HCT116 (cell line): Measurements from ENCODE around the gene APOL4. TPM values are rescaled to one million over a fixed set of nuclear protein-coding genes. Genes with fewer than 3 reads are reported as not detected.

Experiments used
- ATAC-seq: fragments of 200-7000 bp; cut with Tn5 transposase; 2 replicates; pipeline ENCODE4 v1.9.1; 2020; ENCODE audit warnings: mild to moderate bottlenecking, moderate library complexity
- BruUV-seq: library from RNA; stranded (reverse); fragments of 400-500 nt; replicated peaks from 2 replicates; lab custom pipeline; 2021; lab: Mats Ljungman, UMichigan
- CTCF ChIA-PET: fragments of 300-600 bp; sonication (Branson Sonifier 250); formaldehyde crosslinking; loops from one replicate; lab custom pipeline; 2021; ENCODE audit warnings: antibody characterized with exemption; lab: Charles Lee
- POLR2A ChIA-PET: fragments of 300-600, 350-600 bp; sonication (Branson Sonifier 250); formaldehyde crosslinking; loops from one replicate; lab custom pipeline; 2021; ENCODE audit warnings: antibody characterized with exemption; lab: Charles Lee
- RAD21 ChIA-PET, 2 experiments: fragments of 300-600 bp; sonication (Branson Sonifier 250); formaldehyde crosslinking; loops; one replicate each; lab custom pipeline; 2023; ENCODE audit warnings: low total read pairs in 2 of 2; ENCODE audit not compliant: uncharacterized antibody in 2 of 2, unreplicated experiment in 2 of 2, low non-redundant PET in 1 of 2; lab: Charles Lee
- DNase-seq: peaks from one replicate; pipeline ENCODE4 v3.0.0-alpha.2; 2010; ENCODE audit warnings: low read depth, low spot score
- H2AFZ ChIP-seq: fragments of 200-600 bp; shearing (Covaris generic), sonication (generic); 2 replicates; pipeline ENCODE4 v1.6.1; 2017; ENCODE audit warnings: low read depth, mixed run types, mixed read lengths, antibody characterized with exemption, low read length; ENCODE audit not compliant: poor library complexity, severe bottlenecking
- H3K27ac ChIP-seq: 2 replicates; pipeline ENCODE4 v1.5.1; 2012; ENCODE audit warnings: low read depth, low read length
- H3K27me3 ChIP-seq: fragments of 200-600 bp; sonication (generic); 2 replicates; pipeline ENCODE4 v1.6.1; 2016; ENCODE audit warnings: mixed run types, low read length, mixed read lengths; ENCODE audit not compliant: insufficient read depth
- H3K36me3 ChIP-seq, 2 experiments: fragments of 200-500 bp in 1 of 2; fragments of 200-600 bp in 1 of 2; sonication (Bioruptor generic) in 1 of 2; sonication (generic) in 1 of 2; 2 replicates each; pipeline versions ENCODE4 v1.5.1 to v1.6.1; 2014 to 2016; ENCODE audit warnings: low read length in 2 of 2, inconsistent platforms in 1 of 2, mixed read lengths in 1 of 2, mixed run types in 1 of 2; ENCODE audit not compliant: insufficient read depth in 2 of 2, control insufficient read depth in 1 of 2
- H3K4me1 ChIP-seq, 2 experiments: fragments of 200-600 bp in 1 of 2; sonication (generic) in 1 of 2; 2 replicates each; pipeline versions ENCODE4 v1.5.1 to v1.6.1; 2012 to 2017; ENCODE audit warnings: low read length in 2 of 2, inconsistent platforms in 1 of 2, mild to moderate bottlenecking in 1 of 2, mixed read lengths in 1 of 2, mixed run types in 1 of 2, moderate library complexity in 1 of 2; ENCODE audit not compliant: insufficient read depth in 2 of 2, control insufficient read depth in 1 of 2
- H3K4me2 ChIP-seq: fragments of 200-600 bp; sonication (generic); 2 replicates; pipeline ENCODE4 v1.6.1; 2017; ENCODE audit warnings: mixed run types, low read length, mixed read lengths
- H3K4me3 ChIP-seq, 2 experiments: fragments of 200-600 bp in 1 of 2; sonication (generic) in 1 of 2; replicated peaks in 1 of 2; 2 replicates each; pipeline ENCODE4 v1.5.1; 2011 to 2016; ENCODE audit warnings: low read length in 2 of 2, control low read depth in 1 of 2, low read depth in 1 of 2, mild to moderate bottlenecking in 1 of 2, mixed read lengths in 1 of 2, mixed run types in 1 of 2
- H3K79me2 ChIP-seq: fragments of 200-600 bp; sonication (generic); 2 replicates; pipeline ENCODE4 v1.6.1; 2017; ENCODE audit warnings: mild to moderate bottlenecking, mixed run types, low read length, moderate library complexity, mixed read lengths; ENCODE audit not compliant: insufficient read depth
- H3K9ac ChIP-seq: fragments of 200-600 bp; sonication (generic); 2 replicates; pipeline ENCODE4 v1.6.1; 2016; ENCODE audit warnings: low read length, mixed read lengths
- H3K9me2 ChIP-seq: fragments of 200-600 bp; sonication (generic), shearing (Covaris generic); 2 replicates; pipeline ENCODE4 v1.6.1; 2017; ENCODE audit warnings: mixed run types, mild to moderate bottlenecking, moderate library complexity; ENCODE audit not compliant: insufficient read depth
- H3K9me3 ChIP-seq, 2 experiments: fragments of 200-500 bp in 1 of 2; fragments of 200-600 bp in 1 of 2; sonication (Bioruptor generic) in 1 of 2; sonication (generic) in 1 of 2; 2 replicates each; pipeline ENCODE4 v1.6.1; 2014 to 2017; ENCODE audit warnings: low read length in 2 of 2, mixed read lengths in 2 of 2, inconsistent platforms in 1 of 2, low read depth in 1 of 2, mild to moderate bottlenecking in 1 of 2, mixed run types in 1 of 2, moderate library complexity in 1 of 2; ENCODE audit not compliant: control insufficient read depth in 1 of 2, insufficient read depth in 1 of 2
- H4K20me1 ChIP-seq: fragments of 200-600 bp; sonication (generic), shearing (Covaris generic); 2 replicates; pipeline ENCODE4 v1.6.1; 2017; ENCODE audit warnings: mixed run types, mild to moderate bottlenecking, moderate library complexity; ENCODE audit not compliant: insufficient read depth
- CBX3 ChIP-seq: IDR thresholded peaks from 2 replicates; pipeline ENCODE4 v1.6.1; 2012; ENCODE audit warnings: low read depth
- CEBPB ChIP-seq: IDR thresholded peaks from 2 replicates; pipeline ENCODE4 v1.6.1; 2012; ENCODE audit warnings: low read depth
- ELF1 ChIP-seq: IDR thresholded peaks from 2 replicates; pipeline ENCODE4 v1.6.1; 2012; ENCODE audit warnings: low read depth, borderline replicate concordance
- EZH2 ChIP-seq: fragments of 200-600 bp; sonication (generic); IDR thresholded peaks from 2 replicates; pipeline ENCODE4 v1.6.1; 2017; ENCODE audit warnings: antibody characterized with exemption, mixed run types
- EZH2phosphoT487 ChIP-seq: fragments of 200-600 bp; IDR thresholded peaks from 2 replicates; pipeline ENCODE4 v1.6.1; 2018; ENCODE audit warnings: antibody characterized with exemption, borderline replicate concordance
- FOSL1 ChIP-seq: IDR thresholded peaks from 2 replicates; pipeline ENCODE4 v1.6.1; 2012; ENCODE audit warnings: low read depth
- JUND ChIP-seq: IDR thresholded peaks from 2 replicates; pipeline ENCODE4 v1.6.1; 2012
- SIN3A ChIP-seq: IDR thresholded peaks from 2 replicates; pipeline ENCODE4 v1.6.1; 2012; ENCODE audit warnings: low read depth
- SP1 ChIP-seq: IDR thresholded peaks from 2 replicates; pipeline ENCODE4 v1.6.1; 2012; ENCODE audit warnings: low read depth
- TCF7L2 ChIP-seq: IDR thresholded peaks from 2 replicates; pipeline ENCODE4 v1.7.0; 2011; ENCODE audit warnings: borderline replicate concordance, inconsistent platforms; ENCODE audit not compliant: insufficient read depth, insufficient read length; ENCODE audit errors: extremely low read depth
- YY1 ChIP-seq: IDR thresholded peaks from 2 replicates; pipeline ENCODE4 v1.6.1; 2011; ENCODE audit warnings: low read length, low read depth, moderate library complexity, mild to moderate bottlenecking; ENCODE audit not compliant: insufficient replicate concordance; ENCODE audit errors: extremely low read depth
- intact Hi-C: fragments of 100-400 bp; cut with micrococcal nuclease; formaldehyde crosslinking; loops from 2 replicates; pipeline ENCODE4 v1.10.0; 2022
- total RNA-seq: library from RNA; stranded (reverse); gene quantifications from one replicate; pipeline ENCODE4 v1.2.1, GENCODE V29; 2021; ENCODE audit not compliant: unreplicated experiment
- TF ChIP-seq, protein P1 (sequence below): IDR thresholded peaks from 2 replicates; pipeline ENCODE4 v1.6.1; 2012; ENCODE audit warnings: low read depth
- TF ChIP-seq, protein P2 (sequence below): IDR thresholded peaks from 2 replicates; pipeline ENCODE4 v1.6.1; 2012
- TF ChIP-seq, protein P3 (sequence below), 3 experiments: fragments of 200-600 bp in 1 of 3; sonication (generic) in 1 of 3; IDR thresholded peaks in 2 of 3; conservative IDR thresholded peaks in 1 of 3; 2 replicates each; pipeline ENCODE4 v1.5.1; 2012 to 2017; ENCODE audit warnings: low read depth in 2 of 3, low read length in 2 of 3, antibody characterized with exemption in 1 of 3, borderline replicate concordance in 1 of 3, control low read depth in 1 of 3, mild to moderate bottlenecking in 1 of 3, mixed read lengths in 1 of 3, mixed run types in 1 of 3, moderate library complexity in 1 of 3; ENCODE audit not compliant: insufficient read depth in 1 of 3
- TF ChIP-seq, protein P4 (sequence below): IDR thresholded peaks from 2 replicates; pipeline ENCODE4 v1.6.1; 2012
- TF ChIP-seq, protein P5 (sequence below): IDR thresholded peaks from 2 replicates; pipeline ENCODE4 v1.6.1; 2011; ENCODE audit warnings: mild to moderate bottlenecking, low read length, moderate library complexity; ENCODE audit not compliant: insufficient replicate concordance; ENCODE audit errors: extremely low read depth

The APOL4 gene
- total RNA-seq, 1 experiment from 2014 or later: not detected

DNA sequence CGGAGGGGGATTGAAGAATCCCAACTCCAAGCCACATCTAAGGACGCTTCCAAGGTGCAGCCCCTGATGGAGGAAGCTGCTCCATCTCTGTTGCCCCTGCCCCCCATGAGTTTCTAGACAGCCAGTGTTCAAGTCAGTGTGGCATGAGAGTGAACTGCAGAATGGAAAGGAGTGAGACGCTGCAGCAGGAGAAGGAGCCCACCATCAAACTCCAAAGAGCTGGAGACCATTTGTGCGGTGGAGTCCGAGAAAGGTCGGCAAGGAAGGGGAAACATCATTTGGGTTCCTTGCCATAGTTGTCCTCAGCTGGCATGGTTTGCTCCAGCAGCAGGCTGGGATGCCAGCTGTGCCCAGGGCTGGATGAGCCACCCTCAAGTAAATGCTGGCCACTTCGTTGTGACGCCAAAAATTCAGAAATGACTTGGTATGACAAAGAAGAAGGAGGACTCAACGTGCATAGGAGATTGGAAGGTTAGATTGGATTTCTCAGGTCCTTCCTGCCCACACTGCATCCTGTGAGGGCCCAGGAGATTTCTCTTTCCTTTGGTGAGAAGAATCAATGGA is 21.4 kb upstream of the APOL4 start:
- intact Hi-C loops: loop anchor here (10.0 kb wide), 1 partner anchor 78 kb away; no protein-coding TSS in a partner anchor
- RAD21 ChIA-PET: interaction anchor here in 1 of 2 experiments (0.5 kb wide), 1 partner anchor 247 kb away, joined by 3 read pairs; no protein-coding TSS in a partner anchor

More for the DNA sequence above, 21.4 kb upstream of the APOL4 start:
- no peak overlapping the region for H3K9ac ChIP-seq
- 0 out of 2 replicates have a peak, but pooled peaks cover 4% of the 10 kb centered on the region for H3K27me3 ChIP-seq
- no peaks in the 10 kb centered on the region for H3K79me2 ChIP-seq
- no peak overlapping the region for H3K27ac ChIP-seq
- H4K20me1 ChIP-seq: no peaks in the 10 kb centered on the region
- H3K4me1 ChIP-seq: no peaks in the 10 kb centered on the region
- no peak overlapping the region for H3K4me2 ChIP-seq
- TF ChIP-seq, protein P1, sequence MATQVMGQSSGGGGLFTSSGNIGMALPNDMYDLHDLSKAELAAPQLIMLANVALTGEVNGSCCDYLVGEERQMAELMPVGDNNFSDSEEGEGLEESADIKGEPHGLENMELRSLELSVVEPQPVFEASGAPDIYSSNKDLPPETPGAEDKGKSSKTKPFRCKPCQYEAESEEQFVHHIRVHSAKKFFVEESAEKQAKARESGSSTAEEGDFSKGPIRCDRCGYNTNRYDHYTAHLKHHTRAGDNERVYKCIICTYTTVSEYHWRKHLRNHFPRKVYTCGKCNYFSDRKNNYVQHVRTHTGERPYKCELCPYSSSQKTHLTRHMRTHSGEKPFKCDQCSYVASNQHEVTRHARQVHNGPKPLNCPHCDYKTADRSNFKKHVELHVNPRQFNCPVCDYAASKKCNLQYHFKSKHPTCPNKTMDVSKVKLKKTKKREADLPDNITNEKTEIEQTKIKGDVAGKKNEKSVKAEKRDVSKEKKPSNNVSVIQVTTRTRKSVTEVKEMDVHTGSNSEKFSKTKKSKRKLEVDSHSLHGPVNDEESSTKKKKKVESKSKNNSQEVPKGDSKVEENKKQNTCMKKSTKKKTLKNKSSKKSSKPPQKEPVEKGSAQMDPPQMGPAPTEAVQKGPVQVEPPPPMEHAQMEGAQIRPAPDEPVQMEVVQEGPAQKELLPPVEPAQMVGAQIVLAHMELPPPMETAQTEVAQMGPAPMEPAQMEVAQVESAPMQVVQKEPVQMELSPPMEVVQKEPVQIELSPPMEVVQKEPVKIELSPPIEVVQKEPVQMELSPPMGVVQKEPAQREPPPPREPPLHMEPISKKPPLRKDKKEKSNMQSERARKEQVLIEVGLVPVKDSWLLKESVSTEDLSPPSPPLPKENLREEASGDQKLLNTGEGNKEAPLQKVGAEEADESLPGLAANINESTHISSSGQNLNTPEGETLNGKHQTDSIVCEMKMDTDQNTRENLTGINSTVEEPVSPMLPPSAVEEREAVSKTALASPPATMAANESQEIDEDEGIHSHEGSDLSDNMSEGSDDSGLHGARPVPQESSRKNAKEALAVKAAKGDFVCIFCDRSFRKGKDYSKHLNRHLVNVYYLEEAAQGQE: no peak
- TF ChIP-seq YY1 (no peak), EZH2 (no peak), ELF1 (no peak), CEBPB (no peak), CBX3 (no peak), EZH2phosphoT487 (no peak), JUND (no peak), FOSL1 (no peak), SIN3A (no peak), SP1 (no peak), TCF7L2 (no peak)
- TF ChIP-seq, protein P2, sequence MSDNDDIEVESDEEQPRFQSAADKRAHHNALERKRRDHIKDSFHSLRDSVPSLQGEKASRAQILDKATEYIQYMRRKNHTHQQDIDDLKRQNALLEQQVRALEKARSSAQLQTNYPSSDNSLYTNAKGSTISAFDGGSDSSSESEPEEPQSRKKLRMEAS: no peak
- TF ChIP-seq, protein P3, sequence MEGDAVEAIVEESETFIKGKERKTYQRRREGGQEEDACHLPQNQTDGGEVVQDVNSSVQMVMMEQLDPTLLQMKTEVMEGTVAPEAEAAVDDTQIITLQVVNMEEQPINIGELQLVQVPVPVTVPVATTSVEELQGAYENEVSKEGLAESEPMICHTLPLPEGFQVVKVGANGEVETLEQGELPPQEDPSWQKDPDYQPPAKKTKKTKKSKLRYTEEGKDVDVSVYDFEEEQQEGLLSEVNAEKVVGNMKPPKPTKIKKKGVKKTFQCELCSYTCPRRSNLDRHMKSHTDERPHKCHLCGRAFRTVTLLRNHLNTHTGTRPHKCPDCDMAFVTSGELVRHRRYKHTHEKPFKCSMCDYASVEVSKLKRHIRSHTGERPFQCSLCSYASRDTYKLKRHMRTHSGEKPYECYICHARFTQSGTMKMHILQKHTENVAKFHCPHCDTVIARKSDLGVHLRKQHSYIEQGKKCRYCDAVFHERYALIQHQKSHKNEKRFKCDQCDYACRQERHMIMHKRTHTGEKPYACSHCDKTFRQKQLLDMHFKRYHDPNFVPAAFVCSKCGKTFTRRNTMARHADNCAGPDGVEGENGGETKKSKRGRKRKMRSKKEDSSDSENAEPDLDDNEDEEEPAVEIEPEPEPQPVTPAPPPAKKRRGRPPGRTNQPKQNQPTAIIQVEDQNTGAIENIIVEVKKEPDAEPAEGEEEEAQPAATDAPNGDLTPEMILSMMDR (IDR thresholded peaks at IDR 0.05 in 2 of 3, conservative IDR thresholded peaks at IDR 0.05 in 1 of 3; ENCODE audit: borderline replicate concordance in 1 of 3, insufficient read depth in 1 of 3, low read depth in 2 of 3, low read length in 2 of 3): no peak
- TF ChIP-seq, protein P4, sequence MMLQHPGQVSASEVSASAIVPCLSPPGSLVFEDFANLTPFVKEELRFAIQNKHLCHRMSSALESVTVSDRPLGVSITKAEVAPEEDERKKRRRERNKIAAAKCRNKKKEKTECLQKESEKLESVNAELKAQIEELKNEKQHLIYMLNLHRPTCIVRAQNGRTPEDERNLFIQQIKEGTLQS: no peak
- TF ChIP-seq, protein P5, sequence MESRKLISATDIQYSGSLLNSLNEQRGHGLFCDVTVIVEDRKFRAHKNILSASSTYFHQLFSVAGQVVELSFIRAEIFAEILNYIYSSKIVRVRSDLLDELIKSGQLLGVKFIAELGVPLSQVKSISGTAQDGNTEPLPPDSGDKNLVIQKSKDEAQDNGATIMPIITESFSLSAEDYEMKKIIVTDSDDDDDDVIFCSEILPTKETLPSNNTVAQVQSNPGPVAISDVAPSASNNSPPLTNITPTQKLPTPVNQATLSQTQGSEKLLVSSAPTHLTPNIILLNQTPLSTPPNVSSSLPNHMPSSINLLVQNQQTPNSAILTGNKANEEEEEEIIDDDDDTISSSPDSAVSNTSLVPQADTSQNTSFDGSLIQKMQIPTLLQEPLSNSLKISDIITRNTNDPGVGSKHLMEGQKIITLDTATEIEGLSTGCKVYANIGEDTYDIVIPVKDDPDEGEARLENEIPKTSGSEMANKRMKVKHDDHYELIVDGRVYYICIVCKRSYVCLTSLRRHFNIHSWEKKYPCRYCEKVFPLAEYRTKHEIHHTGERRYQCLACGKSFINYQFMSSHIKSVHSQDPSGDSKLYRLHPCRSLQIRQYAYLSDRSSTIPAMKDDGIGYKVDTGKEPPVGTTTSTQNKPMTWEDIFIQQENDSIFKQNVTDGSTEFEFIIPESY: no peak
- ATAC-seq: no peak
- BruUV-seq: no TSS peak
- H3K36me3 ChIP-seq: 0 out of 4 replicates have a peak, but pooled peaks cover 0 to 5% of the 10 kb centered on the region in 2 experiments
- CTCF ChIA-PET: no interaction called here
- DNase-seq: no peak
- no peak overlapping the region for H2AFZ ChIP-seq
- no peaks in the 10 kb centered on the region for H3K9me3 ChIP-seq
- no peaks in the 10 kb centered on the region for H3K9me2 ChIP-seq
- H3K4me3 ChIP-seq: no peak overlapping the region
- POLR2A ChIA-PET: no interaction called here
